Chondrocyte (in vitro differentiated cells): ENCODE measurements around the gene AFAP1. TPM values are rescaled to one million over a fixed set of nuclear protein-coding genes. Genes with fewer than 3 reads are reported as not detected.

ENCODE experiments used
- DNase-seq: peaks from one replicate; pipeline ENCODE4 v3.0.0; 2021; ENCODE audit warnings: mixed read lengths, low spot score
- H3K27ac Mint-ChIP-seq: one replicate; pipeline ENCODE4 v1.8.0; 2021; ENCODE audit warnings: mild to moderate bottlenecking, moderate library complexity, mixed read lengths; ENCODE audit not compliant: unreplicated experiment
- H3K27me3 Mint-ChIP-seq: 2 replicates; pipeline ENCODE4 v1.8.0; 2021; ENCODE audit warnings: low read depth, mixed read lengths
- H3K36me3 Mint-ChIP-seq: 2 replicates; pipeline ENCODE4 v1.8.0; 2021; ENCODE audit warnings: low read depth, mixed read lengths
- H3K4me1 Mint-ChIP-seq: 2 replicates; pipeline ENCODE4 v1.8.0; 2021; ENCODE audit warnings: low read depth, mild to moderate bottlenecking, mixed read lengths
- H3K4me3 Mint-ChIP-seq: one replicate; pipeline ENCODE4 v1.8.0; 2021; ENCODE audit warnings: mild to moderate bottlenecking, moderate library complexity, mixed read lengths; ENCODE audit not compliant: unreplicated experiment
- H3K9me3 Mint-ChIP-seq: 2 replicates; pipeline ENCODE4 v1.8.0; 2021; ENCODE audit warnings: low read depth, mixed read lengths
- total RNA-seq: library from RNA; stranded (reverse); gene quantifications from 3 replicates; pipeline ENCODE4 v1.2.1, GENCODE V29; 2021
- TF ChIP-seq, protein P1 (sequence below): fragments of 200-600 bp; sonication (generic); IDR thresholded peaks from 2 replicates; pipeline ENCODE4 v1.5.0; 2021; ENCODE audit warnings: antibody characterized with exemption, mild to moderate bottlenecking, moderate library complexity

Gene AFAP1
- total RNA-seq, 1 donor from 2014 or later: 118 TPM

DNA sequence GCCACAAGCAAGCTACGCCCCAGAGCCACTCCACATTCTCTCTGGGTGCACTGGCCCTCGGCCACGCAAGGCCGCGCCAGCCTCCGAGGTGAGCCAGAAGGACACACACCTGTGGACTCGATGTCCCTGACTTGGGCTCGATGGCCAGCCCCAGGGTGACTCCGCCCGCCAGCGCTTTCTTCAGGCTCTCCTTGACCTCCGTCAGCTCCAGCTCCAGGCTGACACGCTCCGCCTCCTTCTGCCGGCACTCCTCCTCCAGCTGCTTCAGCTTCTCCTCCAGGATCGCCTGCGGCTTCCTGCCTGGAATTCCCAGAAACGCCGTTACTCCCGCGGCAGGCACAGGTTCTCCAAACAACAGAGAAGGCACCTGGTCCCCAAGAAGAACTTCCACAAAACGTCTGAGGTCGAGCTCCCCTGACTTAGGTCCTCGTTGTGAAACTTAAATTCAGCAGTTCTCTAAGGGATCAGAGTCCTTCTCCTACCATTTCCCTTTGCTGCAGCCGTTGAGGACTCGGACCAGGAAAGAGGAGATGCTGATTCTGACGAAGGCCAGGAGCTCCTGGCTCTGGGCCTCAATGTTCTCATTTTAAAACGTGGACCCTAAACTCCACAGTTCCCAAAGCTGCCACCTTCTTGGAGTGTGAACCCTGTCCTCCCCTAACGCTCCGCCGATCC lies 166.8 kb downstream of the AFAP1 start:
- H3K27me3 Mint-ChIP-seq: no peaks in the 10 kb centered on the region
- H3K9me3 Mint-ChIP-seq: no peaks in the 10 kb centered on the region
- peak overlapping the region; percentile 73 for H3K27ac Mint-ChIP-seq
- H3K4me3 Mint-ChIP-seq: no peak overlapping the region
- TF ChIP-seq, protein P1, sequence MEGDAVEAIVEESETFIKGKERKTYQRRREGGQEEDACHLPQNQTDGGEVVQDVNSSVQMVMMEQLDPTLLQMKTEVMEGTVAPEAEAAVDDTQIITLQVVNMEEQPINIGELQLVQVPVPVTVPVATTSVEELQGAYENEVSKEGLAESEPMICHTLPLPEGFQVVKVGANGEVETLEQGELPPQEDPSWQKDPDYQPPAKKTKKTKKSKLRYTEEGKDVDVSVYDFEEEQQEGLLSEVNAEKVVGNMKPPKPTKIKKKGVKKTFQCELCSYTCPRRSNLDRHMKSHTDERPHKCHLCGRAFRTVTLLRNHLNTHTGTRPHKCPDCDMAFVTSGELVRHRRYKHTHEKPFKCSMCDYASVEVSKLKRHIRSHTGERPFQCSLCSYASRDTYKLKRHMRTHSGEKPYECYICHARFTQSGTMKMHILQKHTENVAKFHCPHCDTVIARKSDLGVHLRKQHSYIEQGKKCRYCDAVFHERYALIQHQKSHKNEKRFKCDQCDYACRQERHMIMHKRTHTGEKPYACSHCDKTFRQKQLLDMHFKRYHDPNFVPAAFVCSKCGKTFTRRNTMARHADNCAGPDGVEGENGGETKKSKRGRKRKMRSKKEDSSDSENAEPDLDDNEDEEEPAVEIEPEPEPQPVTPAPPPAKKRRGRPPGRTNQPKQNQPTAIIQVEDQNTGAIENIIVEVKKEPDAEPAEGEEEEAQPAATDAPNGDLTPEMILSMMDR: no peak
- H3K36me3 Mint-ChIP-seq: peaks cover 59% of the 10 kb centered on the region
- no peaks in the 10 kb centered on the region for H3K4me1 Mint-ChIP-seq
- peak; percentile 86 for DNase-seq

DNA sequence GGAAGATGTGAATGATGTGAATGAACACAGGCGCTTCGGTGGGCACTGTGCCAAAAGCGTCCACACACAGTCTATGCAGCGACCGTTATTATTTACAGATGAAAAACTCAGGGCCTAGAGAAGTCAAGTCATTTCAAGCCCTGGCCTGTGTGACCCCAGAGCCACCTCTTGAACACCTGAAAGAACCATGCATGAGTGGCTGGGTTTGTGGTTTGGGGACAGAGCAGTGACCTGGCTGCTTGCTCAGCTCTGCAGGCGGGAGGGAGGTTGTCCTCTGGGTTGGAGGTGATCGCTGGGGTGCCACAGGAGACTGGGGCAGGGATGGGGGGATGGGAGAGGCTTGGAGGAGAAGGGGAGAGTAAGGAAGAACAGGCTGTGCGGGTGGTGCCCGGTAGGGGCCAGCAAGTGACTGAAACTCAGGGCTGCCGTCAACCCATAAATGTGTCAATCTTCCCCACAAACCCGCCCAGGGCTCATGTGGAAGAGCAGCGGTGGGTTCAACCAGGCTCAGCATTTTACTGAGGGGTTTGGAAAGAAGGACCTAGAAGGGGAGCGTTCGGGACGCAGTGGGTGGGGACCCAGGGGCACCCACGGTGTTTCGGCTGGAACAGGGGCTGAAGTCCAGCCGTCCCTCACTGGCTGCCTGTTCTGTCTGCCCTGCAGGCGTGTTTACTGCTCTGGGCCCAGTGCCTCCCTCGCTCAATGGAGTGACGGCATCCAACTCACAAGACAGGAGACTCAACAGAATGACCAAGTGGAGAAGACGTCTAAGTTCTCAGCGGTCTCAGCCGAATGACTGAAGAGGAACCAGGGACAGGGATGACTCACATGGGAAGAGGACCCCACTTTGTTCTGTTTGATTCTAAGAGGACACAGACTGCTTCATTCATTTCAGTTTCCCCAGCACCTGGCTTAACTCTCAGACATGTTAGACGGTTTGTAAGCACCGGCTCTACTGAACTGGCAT lies 167.8 kb downstream of the AFAP1 start:
- TF ChIP-seq, protein P1: no peak
- H3K9me3 Mint-ChIP-seq: no peaks in the 10 kb centered on the region
- H3K27ac Mint-ChIP-seq: peak overlapping the region; percentile 1
- no peak overlapping the region for H3K4me3 Mint-ChIP-seq
- no peaks in the 10 kb centered on the region for H3K27me3 Mint-ChIP-seq
- DNase-seq: peak; percentile 75
- H3K4me1 Mint-ChIP-seq: no peaks in the 10 kb centered on the region
- peaks cover 55% of the 10 kb centered on the region for H3K36me3 Mint-ChIP-seq

- no peaks in the 10 kb centered on the region for H3K9me3 Mint-ChIP-seq
- TF ChIP-seq, protein P1: no peak
- H3K36me3 Mint-ChIP-seq: peaks cover 52% of the 10 kb centered on the region
- H3K4me1 Mint-ChIP-seq: no peaks in the 10 kb centered on the region
- no peak overlapping the region for H3K4me3 Mint-ChIP-seq
- no peaks in the 10 kb centered on the region for H3K27me3 Mint-ChIP-seq
- DNase-seq: no peak
- H3K27ac Mint-ChIP-seq: peak overlapping the region; percentile 41
Measured at GRCh38 chr4:7771056-7771455, 168.6 kb downstream of the AFAP1 start.

GRCh38 chr4:7770224-7771050 lies 169.2 kb downstream of the AFAP1 start:
- Mint-ChIP-seq H3K36me3 (peaks cover 54% of the 10 kb centered on the region), H3K27me3 (no peaks in the 10 kb centered on the region), H3K4me3 (no peak overlapping the region), H3K4me1 (no peaks in the 10 kb centered on the region), H3K27ac (peak overlapping the region; percentile 41), H3K9me3 (no peaks in the 10 kb centered on the region)
- TF ChIP-seq, protein P1: peak; percentile 79
- DNase-seq: peak; percentile 64
